NCI-H2171 (cell line): ENCODE results near the gene SLC8A1.

Source experiments
- DNase-seq: peaks from one replicate; lab custom pipeline; 2025; lab: John Stamatoyannopoulos, UW

Gene SLC8A1

DNA sequence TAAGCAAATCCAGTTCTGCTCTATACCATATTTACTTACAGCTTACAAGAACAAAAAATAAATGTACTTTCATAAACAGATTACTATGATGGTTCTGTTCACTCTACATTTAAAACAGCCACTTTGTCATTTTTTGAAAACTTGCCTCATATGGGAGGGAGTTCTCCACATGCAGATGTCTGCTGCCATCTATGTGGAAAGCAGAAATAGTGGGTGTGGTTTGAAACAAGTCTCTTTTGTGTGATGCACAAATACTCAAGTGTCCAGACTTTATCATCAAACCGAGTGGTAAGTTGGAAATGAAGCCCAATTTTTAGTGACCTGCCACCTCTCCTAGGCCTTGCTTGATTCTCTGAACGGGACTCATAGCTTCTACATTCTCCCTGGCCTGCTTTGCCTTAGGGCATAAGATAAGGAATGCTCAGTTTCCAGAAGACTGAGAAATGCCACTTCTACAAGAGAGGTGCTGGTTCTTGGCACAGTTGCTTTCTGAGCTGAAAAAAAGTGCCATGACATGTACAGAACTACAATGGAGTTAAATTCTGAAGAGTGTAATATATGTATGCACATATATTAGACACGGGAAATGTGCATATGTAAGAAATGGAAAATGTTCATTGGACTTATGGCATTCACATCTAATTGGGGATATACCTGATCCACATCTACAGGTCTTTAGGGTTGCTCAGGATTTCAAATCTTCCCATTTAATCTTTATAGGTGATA, 221.0 kb downstream of the SLC8A1 start:
- no peak for DNase-seq

DNA sequence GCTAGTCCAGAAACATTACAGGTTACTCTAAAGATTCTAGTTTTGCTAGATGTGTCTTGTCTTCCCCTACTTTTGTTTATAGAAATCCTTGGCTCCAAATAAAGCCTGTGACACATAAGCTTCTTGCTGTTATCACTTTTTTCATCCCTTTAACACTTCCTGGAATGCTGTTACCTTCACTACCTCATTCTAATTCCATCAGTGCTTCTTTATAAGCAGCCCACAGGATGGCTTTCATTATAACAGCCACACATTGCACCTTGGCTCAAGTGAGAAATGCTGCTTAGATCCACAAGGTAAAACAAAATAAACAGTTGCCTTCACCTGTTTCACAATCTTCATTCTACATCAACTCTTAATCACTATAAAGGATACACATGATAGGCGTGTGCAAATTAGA, 221.7 kb downstream of the SLC8A1 start:
- DNase-seq, result no peak

GRCh38 chr2:40228310-40228709, 223.6 kb downstream of the SLC8A1 start:
- no peak for DNase-seq

GRCh38 chr2:40227210-40227609, 224.7 kb downstream of the SLC8A1 start:
- DNase-seq, result no peak

- DNase-seq, result no peak
Measured at GRCh38 chr2:40226637-40227036, 225.3 kb downstream of the SLC8A1 start.

GRCh38 chr2:40225670-40226210, 226.2 kb downstream of the SLC8A1 start:
- no peak for DNase-seq

- DNase-seq, result no peak
Measured at GRCh38 chr2:40224318-40224717, 227.6 kb downstream of the SLC8A1 start.

DNA sequence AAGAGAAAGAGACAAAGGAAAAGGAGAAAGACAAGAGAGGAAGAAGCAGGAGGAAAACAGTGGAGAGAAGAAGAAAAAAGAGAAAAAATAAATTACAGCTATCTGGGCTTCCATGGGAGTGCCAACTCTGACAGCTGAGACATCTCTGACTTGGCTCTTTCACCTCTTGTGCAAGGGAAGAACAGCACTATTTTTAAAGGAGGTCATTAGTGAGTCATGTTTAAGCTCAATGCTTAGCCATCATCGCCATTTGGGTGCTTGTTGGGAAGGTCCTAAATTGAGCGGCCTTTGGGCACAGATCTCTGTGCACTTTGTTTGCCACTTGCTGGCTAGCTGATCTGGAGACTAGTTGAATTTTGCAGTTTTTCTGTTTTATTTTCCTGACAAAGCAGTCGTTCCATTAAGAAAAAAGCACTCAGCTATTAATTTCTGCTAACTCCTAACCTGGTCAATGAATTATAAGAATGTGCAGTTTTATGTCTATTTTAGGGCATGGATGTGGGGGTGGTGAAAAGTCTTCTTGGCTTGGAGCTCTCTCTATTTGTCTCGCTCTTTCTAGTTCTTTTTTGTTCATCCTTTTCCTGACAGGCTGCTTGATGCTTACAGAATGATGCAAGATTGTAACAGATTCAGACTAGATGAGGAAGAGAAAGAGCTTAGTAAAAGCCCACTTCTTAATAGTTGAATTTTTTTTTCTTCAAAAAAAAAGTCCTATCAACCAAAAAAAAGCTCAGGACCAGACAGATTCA, 231.5 kb downstream of the SLC8A1 start:
- no peak for DNase-seq

GRCh38 chr2:40219141-40219540, 232.7 kb downstream of the SLC8A1 start:
- no peak for DNase-seq

DNA sequence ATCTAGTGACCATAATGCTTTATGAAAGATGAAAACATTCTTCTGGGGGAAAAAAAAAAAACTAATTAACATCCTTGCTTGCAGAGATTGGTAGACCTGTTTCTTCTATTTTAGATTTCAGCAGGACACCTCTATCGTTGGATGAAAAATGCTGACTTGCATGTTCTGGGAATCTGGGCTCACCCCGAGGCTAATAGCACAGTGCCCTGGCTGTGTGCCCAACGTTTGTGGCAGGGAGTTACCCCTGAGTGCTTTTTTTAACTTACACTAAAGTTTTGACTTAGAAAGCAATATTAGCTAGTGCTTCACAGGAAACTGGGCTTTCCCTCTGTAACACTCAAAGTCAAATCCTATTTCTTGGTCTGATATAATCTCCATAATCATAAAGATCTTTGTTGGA, 233.2 kb downstream of the SLC8A1 start:
- DNase-seq, result no peak

- no peak for DNase-seq
Measured at GRCh38 chr2:40213619-40214018, 238.3 kb downstream of the SLC8A1 start.

GRCh38 chr2:40213071-40213470, 238.8 kb downstream of the SLC8A1 start:
- no peak for DNase-seq

- DNase-seq, result no peak
Measured at GRCh38 chr2:40210968-40211353, 240.9 kb downstream of the SLC8A1 start.

DNA sequence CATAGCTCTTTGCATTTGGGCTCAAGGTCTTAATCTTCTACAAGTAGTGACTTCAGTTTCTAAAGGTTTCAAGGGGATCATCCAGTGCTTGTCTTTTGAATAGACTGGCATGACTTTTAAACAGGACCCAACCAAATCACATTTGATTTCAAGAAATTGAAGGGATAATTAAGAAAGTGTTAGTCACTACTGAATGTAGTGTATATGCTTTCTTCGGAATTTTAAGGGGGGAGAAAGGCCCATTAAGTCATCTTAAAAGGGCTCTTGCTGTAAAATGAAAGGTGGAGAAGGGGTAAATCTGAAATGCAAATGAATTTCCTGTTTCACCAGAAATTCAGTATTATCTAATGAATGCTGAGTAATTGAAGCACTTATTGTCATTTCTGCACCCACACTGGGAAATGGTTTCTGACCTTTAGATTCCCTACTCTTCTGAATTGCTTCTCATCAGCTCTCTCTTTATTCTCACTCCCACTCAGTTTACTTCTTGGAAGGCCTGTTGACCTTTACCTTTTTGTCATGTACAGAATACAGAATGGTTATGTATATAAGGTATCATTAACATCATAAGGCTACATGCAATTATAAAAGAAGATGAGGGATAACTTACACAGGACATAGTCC, 241.4 kb downstream of the SLC8A1 start:
- DNase-seq, result no peak

DNA sequence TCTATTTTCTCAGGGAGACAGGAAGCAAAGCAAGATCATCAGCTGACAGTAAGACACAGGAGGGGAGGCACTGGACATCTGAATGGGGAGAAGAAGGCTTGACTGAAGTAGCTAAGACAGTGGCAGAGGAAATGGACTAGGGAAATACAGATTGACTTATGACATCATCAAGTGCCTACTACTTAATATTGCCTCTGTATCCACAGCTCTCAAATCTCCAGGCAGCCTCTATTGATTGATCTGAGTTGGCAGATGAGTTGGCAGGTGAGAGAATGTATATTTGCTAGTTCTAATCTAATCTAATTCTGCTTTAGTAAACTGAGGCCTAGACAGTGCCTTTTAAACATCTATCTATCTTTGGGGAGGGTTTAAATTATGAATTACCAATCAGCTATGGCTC, 242.1 kb downstream of the SLC8A1 start:
- DNase-seq, result no peak

GRCh38 chr2:40208463-40208862, 243.4 kb downstream of the SLC8A1 start:
- DNase-seq, result no peak

DNA sequence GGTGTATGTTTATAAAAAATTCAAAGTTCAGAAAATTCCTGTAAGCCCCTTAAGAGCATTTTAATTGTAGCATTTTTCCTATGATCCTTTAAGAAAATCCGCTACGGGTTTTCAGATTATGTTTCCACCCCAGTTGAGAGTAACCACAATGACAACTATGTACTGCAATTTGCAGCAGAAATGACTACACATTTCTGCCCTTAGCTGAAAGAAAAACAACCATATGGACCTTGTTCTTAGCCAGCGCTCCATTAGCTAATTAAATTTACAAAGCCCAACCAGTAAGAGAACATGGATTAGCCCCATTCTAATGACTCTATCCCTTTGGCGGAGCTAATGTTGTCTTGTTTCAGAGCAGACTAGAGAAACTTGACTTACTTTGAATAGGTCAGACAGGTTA, 247.6 kb downstream of the SLC8A1 start:
- DNase-seq, result no peak

GRCh38 chr2:40202798-40203400, 249.0 kb downstream of the SLC8A1 start:
- no peak for DNase-seq

- no peak for DNase-seq
Measured at GRCh38 chr2:40201425-40201824, 250.5 kb downstream of the SLC8A1 start.

DNA sequence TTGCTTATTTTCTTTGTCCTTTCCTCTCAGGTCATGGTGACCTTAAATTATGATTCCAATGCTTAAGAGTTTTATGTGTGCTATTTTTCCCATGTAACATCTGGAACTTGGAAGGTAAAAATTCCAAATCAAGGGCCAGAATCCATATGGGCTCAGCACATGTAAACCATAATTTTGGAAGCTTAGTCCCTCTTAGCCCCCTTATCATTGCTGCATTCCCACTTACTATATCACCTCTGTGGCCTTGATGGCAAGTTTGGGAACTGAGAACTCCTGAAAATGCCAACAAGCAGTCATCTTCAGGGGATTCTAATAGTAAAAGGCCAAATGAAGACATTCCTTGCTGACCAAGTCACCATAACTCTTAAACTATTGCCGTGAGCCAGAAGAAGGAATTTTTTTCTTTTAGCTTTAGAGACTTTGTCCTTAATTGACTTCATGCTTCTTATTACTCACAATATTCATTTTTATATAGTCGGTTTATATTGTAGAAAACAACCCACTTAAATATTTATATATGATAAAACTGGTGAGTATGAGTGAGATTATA, 251.4 kb downstream of the SLC8A1 start:
- DNase-seq, result no peak

- no peak for DNase-seq
Measured at GRCh38 chr2:40199771-40200170, 252.1 kb downstream of the SLC8A1 start.

DNA sequence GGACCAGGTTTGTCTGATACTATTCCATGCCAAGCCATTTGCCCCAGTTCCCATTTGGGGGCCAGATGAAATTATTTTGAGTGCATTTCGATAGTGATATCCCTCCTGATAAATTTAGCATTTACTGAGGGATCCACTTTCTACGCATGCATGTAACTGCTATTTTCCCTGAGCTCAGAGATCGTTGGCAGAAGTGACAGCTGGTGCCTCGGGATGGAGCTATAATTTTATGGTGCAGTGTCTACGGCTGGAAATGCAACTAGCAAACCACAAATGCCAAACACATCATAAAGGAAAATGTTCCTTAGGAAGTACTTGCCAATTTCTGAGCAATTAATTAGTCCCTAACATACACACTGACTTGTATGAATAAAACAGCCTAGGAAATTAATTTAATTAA, 254.8 kb downstream of the SLC8A1 start:
- no peak for DNase-seq
